Endothelial cell of umbilical vein (primary cell): ENCODE results near the gene RSPH3. TPM values are rescaled to one million over a fixed set of nuclear protein-coding genes. Genes with fewer than 3 reads are reported as not detected.

Experiments used
- BruUV-seq: library from RNA; stranded (reverse); fragments of 400-500 nt; replicated peaks from 2 replicates; lab custom pipeline; 2021; lab: Mats Ljungman, UMichigan
- CTCF ChIA-PET: fragments of 300-600, 350-600 bp; sonication (Branson Sonifier 250); formaldehyde crosslinking; loops from one replicate; lab custom pipeline; 2021; ENCODE audit warnings: antibody characterized with exemption, inconsistent platforms; lab: Charles Lee
- POLR2A ChIA-PET: fragments of 300-600, 350-600 bp; sonication (Branson Sonifier 250); formaldehyde crosslinking; loops from one replicate; lab custom pipeline; 2021; ENCODE audit warnings: antibody characterized with exemption, inconsistent platforms; lab: Charles Lee
- DNase-seq: peaks from one replicate; pipeline ENCODE4 v3.0.0-alpha.2; 2011; ENCODE audit warnings: low read depth, low spot score
- FAIRE-seq: peaks from 2 replicates; lab custom pipeline; 2011; peaks lifted over from hg19 to GRCh38; lab: Jason Lieb, UNC
- H2AFZ ChIP-seq: 2 replicates; pipeline ENCODE4 v1.6.0; 2012; ENCODE audit warnings: low read depth, low read length, control low read depth, inconsistent platforms
- H3K27ac ChIP-seq: 2 replicates; pipeline ENCODE4 v1.5.1; 2011; ENCODE audit warnings: low read depth, mild to moderate bottlenecking, control low read depth, low read length, moderate library complexity; ENCODE audit not compliant: insufficient read depth
- H3K27me3 ChIP-seq, 2 experiments: 2 replicates each; pipeline versions ENCODE4 v1.6.0 to v1.6.1; 2011; ENCODE audit warnings: low read length in 2 of 2, mixed read lengths in 1 of 2; ENCODE audit not compliant: control insufficient read depth in 2 of 2, insufficient read depth in 2 of 2
- H3K36me3 ChIP-seq, 2 experiments: 2 replicates in 1 of 2; 3 replicates in 1 of 2; pipeline ENCODE4 v1.5.1; 2011; ENCODE audit warnings: low read length in 2 of 2, mild to moderate bottlenecking in 1 of 2, moderate library complexity in 1 of 2; ENCODE audit not compliant: control insufficient read depth in 2 of 2, insufficient read depth in 2 of 2; ENCODE audit errors: extremely low read depth in 1 of 2
- H3K4me1 ChIP-seq: 3 replicates; pipeline ENCODE4 v1.5.1; 2011; ENCODE audit warnings: mild to moderate bottlenecking, low read length; ENCODE audit not compliant: control insufficient read depth, insufficient read depth; ENCODE audit errors: extremely low read depth
- H3K4me2 ChIP-seq: 2 replicates; pipeline ENCODE4 v1.6.1; 2011; ENCODE audit warnings: low read length, control low read depth, mixed read lengths; ENCODE audit not compliant: insufficient read depth
- H3K4me3 ChIP-seq, 3 experiments: fragments of 200-600 bp in 1 of 3; sonication (generic), shearing (Covaris generic) in 1 of 3; replicated peaks in 1 of 3; 2 replicates each; pipeline ENCODE4 v1.5.1; 2011 to 2016; ENCODE audit warnings: control low read depth in 3 of 3, low read length in 3 of 3, mild to moderate bottlenecking in 2 of 3, inconsistent platforms in 1 of 3, low read depth in 1 of 3, moderate library complexity in 1 of 3; ENCODE audit not compliant: insufficient read depth in 1 of 3
- H3K79me2 ChIP-seq: 2 replicates; pipeline ENCODE4 v1.6.0; 2012; ENCODE audit warnings: low read length, inconsistent platforms; ENCODE audit not compliant: control insufficient read depth, insufficient read depth
- H3K9ac ChIP-seq: replicated peaks from 2 replicates; pipeline ENCODE3; 2011; ENCODE audit warnings: low read length, control low read depth; ENCODE audit not compliant: insufficient read depth; ENCODE audit errors: extremely low read depth
- H3K9me1 ChIP-seq: replicated peaks from 3 replicates; pipeline ENCODE4 v1.6.0; 2011; ENCODE audit warnings: mild to moderate bottlenecking, low read length; ENCODE audit not compliant: control insufficient read depth, insufficient read depth; ENCODE audit errors: extremely low read depth
- H3K9me3 ChIP-seq: replicated peaks from 2 replicates; pipeline ENCODE4 v1.5.1; 2012; ENCODE audit warnings: low read length, inconsistent platforms; ENCODE audit not compliant: control insufficient read depth, insufficient read depth
- H4K20me1 ChIP-seq: replicated peaks from 2 replicates; pipeline ENCODE3; 2011; ENCODE audit warnings: mild to moderate bottlenecking, low read length; ENCODE audit not compliant: control insufficient read depth, insufficient read depth; ENCODE audit errors: extremely low read depth
- EZH2 ChIP-seq: IDR thresholded peaks from 2 replicates; pipeline ENCODE4 v1.6.1; 2012; ENCODE audit warnings: borderline replicate concordance, low read depth, mild to moderate bottlenecking, moderate library complexity, low read length, inconsistent platforms; ENCODE audit not compliant: severe bottlenecking
- FOS ChIP-seq: IDR thresholded peaks from 2 replicates; pipeline ENCODE4 v1.6.1; 2011; ENCODE audit warnings: mild to moderate bottlenecking, low read length, moderate library complexity, borderline replicate concordance; ENCODE audit not compliant: insufficient read depth
- GATA2 ChIP-seq: IDR thresholded peaks from 2 replicates; pipeline ENCODE4 v1.7.0; 2011; ENCODE audit warnings: low read depth, mild to moderate bottlenecking, moderate library complexity, mixed read lengths, low read length; ENCODE audit not compliant: insufficient read length, insufficient read depth
- JUN ChIP-seq: IDR thresholded peaks from 2 replicates; pipeline ENCODE4 v1.6.1; 2011; ENCODE audit warnings: borderline replicate concordance, low read depth; ENCODE audit not compliant: insufficient read length, insufficient read depth
- MAX ChIP-seq: IDR thresholded peaks from 2 replicates; pipeline ENCODE4 v1.6.1; 2011; ENCODE audit not compliant: insufficient read depth, insufficient read length
- MYC ChIP-seq: IDR thresholded peaks from one replicate; pipeline ENCODE4 v1.6.1; 2011; ENCODE audit warnings: mild to moderate bottlenecking, low read depth, low read length
- POLR2A ChIP-seq: IDR thresholded peaks from 2 replicates; pipeline ENCODE4 v1.6.1; 2012; ENCODE audit warnings: low read depth, mild to moderate bottlenecking, control low read depth, low read length
- POLR2AphosphoS5 ChIP-seq: IDR thresholded peaks from 2 replicates; pipeline ENCODE4 v1.6.1; 2012; ENCODE audit warnings: low read depth, mild to moderate bottlenecking, control low read depth, low read length, moderate library complexity; ENCODE audit not compliant: insufficient read depth
- dilution Hi-C: fragments of 300-500 bp; cut with MboI; formaldehyde crosslinking; loops from one replicate; pipeline ENCODE4 v1.15.0; 2019; ENCODE audit warnings: low sequenced_read_pairs; ENCODE audit not compliant: extremely low pct_ligation_motif_present
- intact Hi-C: fragments of 100-400 bp; cut with micrococcal nuclease; formaldehyde crosslinking; loops from one replicate; pipeline ENCODE4 v1.10.0; 2022
- polyA plus RNA-seq, 4 experiments: library from polyadenylated mRNA; depleted of rRNA in 3 of 4; stranded (reverse) in 3 of 4; unstranded in 1 of 4; fragments of >200 nt; gene quantifications; 2 replicates each; pipeline versions ENCODE4 v1.2.1 to v1.2.3, GENCODE V29; 2011 to 2012; ENCODE audit warnings: missing spikeins in 1 of 4
- total RNA-seq: library from RNA; stranded (reverse); gene quantifications from 2 replicates; pipeline ENCODE4 v1.2.3, GENCODE V29; 2021
- TF ChIP-seq, protein P1 (sequence below), 2 donors: IDR thresholded peaks; 1 replicate in 1 of 2; 2 replicates in 1 of 2; pipeline ENCODE4 v1.5.1; 2011; ENCODE audit warnings: low read length in 2 of 2, mild to moderate bottlenecking in 2 of 2, moderate library complexity in 2 of 2, control low read depth in 1 of 2, inconsistent platforms in 1 of 2, low read depth in 1 of 2; ENCODE audit not compliant: insufficient read depth in 1 of 2; ENCODE audit errors: extremely low read depth in 1 of 2

The RSPH3 gene
- total and polyA plus RNA-seq, 2 donors (not counting 3 experiments of a cell fraction or from before 2014, with no cell fraction given) = 0.66 to 3.3 TPM

GRCh38 chr6:159036673-159037072, 36.7 kb upstream of the RSPH3 start:
- H3K27ac ChIP-seq = no peak overlapping the region
- no peaks in the 10 kb centered on the region for H4K20me1 ChIP-seq
- no peaks in the 10 kb centered on the region for H3K9me1 ChIP-seq
- H3K9ac ChIP-seq = no peak overlapping the region
- no peak overlapping the region for H3K4me2 ChIP-seq
- FAIRE-seq (no peak), DNase-seq (no peak)
- H3K4me3 ChIP-seq = no peak overlapping the region
- no peaks in the 10 kb centered on the region for H3K79me2 ChIP-seq
- H3K27me3 ChIP-seq = peaks cover 3% of the 10 kb centered on the region in 2 experiments
- intact Hi-C loops (no loop called here), dilution Hi-C loops (no loop called here)
- H3K4me1 ChIP-seq = no peaks in the 10 kb centered on the region
- TF ChIP-seq FOS = no peak
- TF ChIP-seq POLR2A = no peak
- no peak for TF ChIP-seq JUN
- H3K36me3 ChIP-seq = no peaks in the 10 kb centered on the region
- no TSS peak for BruUV-seq
- ChIA-PET POLR2A (no interaction called here), CTCF (no interaction called here)
- no peaks in the 10 kb centered on the region for H3K9me3 ChIP-seq
- H2AFZ ChIP-seq = no peak overlapping the region

DNA sequence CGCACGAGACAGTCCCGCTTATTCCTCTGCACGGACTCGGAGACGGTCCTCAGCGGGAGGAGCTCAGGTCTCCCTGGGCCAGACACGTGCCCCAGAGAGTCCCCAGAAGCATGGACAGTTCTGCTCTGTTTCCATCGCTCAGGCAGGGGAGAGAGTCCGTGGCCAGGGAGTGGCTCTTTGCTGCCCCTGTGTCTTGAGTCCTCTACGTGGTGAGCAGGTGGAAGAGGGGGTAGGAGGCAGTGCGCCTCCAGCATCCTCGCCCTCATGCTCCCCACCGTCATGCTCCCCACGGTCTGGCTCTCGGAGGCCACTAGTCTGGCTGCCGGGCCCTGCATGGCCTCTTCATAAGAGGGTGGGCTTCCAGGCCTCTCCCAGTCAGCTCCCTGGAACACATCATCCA, 35.9 kb upstream of the RSPH3 start:
- H3K36me3 ChIP-seq = no peaks in the 10 kb centered on the region
- BruUV-seq = no TSS peak
- H3K4me1 ChIP-seq = no peaks in the 10 kb centered on the region
- POLR2A ChIA-PET = no interaction called here
- DNase-seq (no peak), FAIRE-seq (no peak)
- dilution Hi-C loops (no loop called here), intact Hi-C loops (no loop called here)
- no peaks in the 10 kb centered on the region for H4K20me1 ChIP-seq
- no peaks in the 10 kb centered on the region for H3K9me1 ChIP-seq
- H2AFZ ChIP-seq = no peak overlapping the region
- TF ChIP-seq MYC (no peak), GATA2 (no peak), FOS (no peak), POLR2A (no peak), JUN (no peak), EZH2 (no peak), MAX (no peak), POLR2AphosphoS5 (no peak)
- TF ChIP-seq, protein P1, sequence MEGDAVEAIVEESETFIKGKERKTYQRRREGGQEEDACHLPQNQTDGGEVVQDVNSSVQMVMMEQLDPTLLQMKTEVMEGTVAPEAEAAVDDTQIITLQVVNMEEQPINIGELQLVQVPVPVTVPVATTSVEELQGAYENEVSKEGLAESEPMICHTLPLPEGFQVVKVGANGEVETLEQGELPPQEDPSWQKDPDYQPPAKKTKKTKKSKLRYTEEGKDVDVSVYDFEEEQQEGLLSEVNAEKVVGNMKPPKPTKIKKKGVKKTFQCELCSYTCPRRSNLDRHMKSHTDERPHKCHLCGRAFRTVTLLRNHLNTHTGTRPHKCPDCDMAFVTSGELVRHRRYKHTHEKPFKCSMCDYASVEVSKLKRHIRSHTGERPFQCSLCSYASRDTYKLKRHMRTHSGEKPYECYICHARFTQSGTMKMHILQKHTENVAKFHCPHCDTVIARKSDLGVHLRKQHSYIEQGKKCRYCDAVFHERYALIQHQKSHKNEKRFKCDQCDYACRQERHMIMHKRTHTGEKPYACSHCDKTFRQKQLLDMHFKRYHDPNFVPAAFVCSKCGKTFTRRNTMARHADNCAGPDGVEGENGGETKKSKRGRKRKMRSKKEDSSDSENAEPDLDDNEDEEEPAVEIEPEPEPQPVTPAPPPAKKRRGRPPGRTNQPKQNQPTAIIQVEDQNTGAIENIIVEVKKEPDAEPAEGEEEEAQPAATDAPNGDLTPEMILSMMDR (IDR thresholded peaks at IDR 0.05; ENCODE audit: extremely low read depth in 1 of 2, insufficient read depth in 1 of 2, low read depth in 1 of 2, low read length in 2 of 2) = no peak
- H3K79me2 ChIP-seq = no peaks in the 10 kb centered on the region
- H3K27me3 ChIP-seq = peaks cover 3% of the 10 kb centered on the region in 2 experiments
- CTCF ChIA-PET = interaction anchor here (1.2 kb wide), 1 partner anchor 68 kb away, joined by 4 read pairs; no protein-coding TSS in a partner anchor
- no peak overlapping the region for H3K27ac ChIP-seq
- H3K9ac ChIP-seq = no peak overlapping the region
- no peak overlapping the region for H3K4me2 ChIP-seq
- no peaks in the 10 kb centered on the region for H3K9me3 ChIP-seq
- no peak overlapping the region for H3K4me3 ChIP-seq
